ENCODE measurements around the gene NUBP2.
A peak's percentile ranks its signal among the peaks of the same experiment; 100 is the strongest.

NUBP2 gene

DNA sequence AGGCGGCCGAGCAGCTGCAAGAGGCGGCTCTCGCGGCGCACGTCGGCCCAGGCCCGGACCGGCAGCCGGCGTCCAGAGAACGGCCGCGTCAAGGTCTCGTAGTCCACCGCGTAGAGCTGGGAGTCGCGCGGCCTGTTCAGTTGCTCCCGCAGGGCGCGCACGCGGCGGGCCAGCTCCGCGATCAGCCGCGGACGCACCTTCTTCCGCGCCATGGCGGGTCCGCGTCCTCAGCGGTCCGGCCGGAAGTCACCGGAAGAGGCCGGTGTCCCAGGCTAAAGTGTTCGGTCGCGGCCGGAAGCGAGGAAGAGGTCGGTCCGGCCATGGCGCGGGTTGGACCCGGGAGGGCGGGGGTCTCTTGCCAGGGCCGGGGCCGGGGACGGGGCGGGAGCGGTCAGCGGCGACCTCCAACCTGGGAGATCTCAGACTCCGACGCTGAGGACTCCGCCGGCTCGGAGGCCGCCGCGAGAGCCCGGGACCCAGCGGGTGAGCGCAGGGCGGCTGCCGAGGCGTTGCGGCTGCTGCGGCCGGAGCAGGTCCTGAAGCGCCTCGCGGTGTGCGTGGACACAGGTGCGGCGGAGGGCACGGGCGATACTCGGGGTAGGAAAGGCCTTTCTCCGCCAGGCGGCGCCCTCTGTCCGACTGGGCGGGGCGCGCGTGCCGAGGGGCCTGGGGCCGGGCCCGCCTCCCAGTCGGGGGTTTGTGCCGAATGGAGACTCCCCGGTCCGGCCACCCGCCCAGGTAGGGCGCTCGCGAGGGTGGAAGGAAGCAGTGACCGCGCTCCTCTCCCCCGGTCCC is 9.7 kb upstream of the NUBP2 start, which contains the start of gene MRPS34:
Gene MRPS34, minus strand, starts transcription at position 227 of the 795 bp plus-strand sequence. Its CDS starts 15 bp downstream, at position 212.
- peaks cover 0 to 65% (median 29%) of the 10 kb centered on the region in 4 experiments for H3K36me3 ChIP-seq (ENCODE audit: control insufficient read depth in 4 of 4, insufficient read depth in 4 of 4, low read length in 3 of 4)
- POLR2A ChIA-PET = interaction anchor here (0.7 to 1.5 kb wide), 3 partner anchors 9 to 40 kb away, joined by 3 to 4 read pairs (median 3); partner anchors contain the start of genes NUBP2 and SPSB3
- H3K4me3 ChIP-seq (ENCODE audit: control insufficient read depth in 1 of 7, extremely low read depth in 1 of 7, insufficient read depth in 4 of 7, low read depth in 2 of 7, low read length in 6 of 7) = peak within 1 kb of the TSS; percentile 69 to 94 (median 84)
- 0% methylated on average over 101 of the region's 108 CpGs for WGBS (ENCODE audit: insufficient coverage)
- peak within 1 kb of the TSS; percentile 66 to 79 for H3K27ac ChIP-seq (ENCODE audit: insufficient read depth in 1 of 2, low read depth in 1 of 2, low read length in 2 of 2, poor library complexity in 1 of 2, severe bottlenecking in 2 of 2)
- H3K9me3 ChIP-seq (ENCODE audit: control extremely low read depth in 1 of 5, control insufficient read depth in 4 of 5, insufficient read depth in 2 of 5, low read depth in 1 of 5, low read length in 4 of 5) = no peaks in the 10 kb centered on the region
- DNase-seq = peak; percentile 82 to 87 (median 85)
- peaks cover 5 to 34% (median 32%) of the 10 kb centered on the region in 4 experiments for H3K4me1 ChIP-seq (ENCODE audit: control extremely low read depth in 1 of 4, control insufficient read depth in 4 of 4, insufficient read depth in 4 of 4, low read length in 3 of 4)
- CTCF ChIA-PET = interaction anchor here (0.6 to 2.3 kb wide), 6 partner anchors 9 to 49 kb away, joined by 3 to 10 read pairs (median 4); partner anchors contain the start of genes NUBP2 and SPSB3
- H3K27me3 ChIP-seq (replicated peaks in 2 of 5; ENCODE audit: control insufficient read depth in 4 of 5, insufficient read depth in 5 of 5, low read length in 4 of 5) = no peaks in the 10 kb centered on the region

GRCh38 chr16:1773703-1774447 is 8.9 kb upstream of the NUBP2 start:
- Histone ChIP-seq H3K4me3 (ENCODE audit: control insufficient read depth in 1 of 7, extremely low read depth in 1 of 7, insufficient read depth in 4 of 7, low read depth in 2 of 7, low read length in 6 of 7) (peak overlapping the region; percentile 69 to 94 (median 84)), H3K27ac (ENCODE audit: insufficient read depth in 1 of 2, low read depth in 1 of 2, low read length in 2 of 2, poor library complexity in 1 of 2, severe bottlenecking in 2 of 2) (peak overlapping the region; percentile 66 to 79), H3K4me1 (ENCODE audit: control extremely low read depth in 1 of 4, control insufficient read depth in 4 of 4, insufficient read depth in 4 of 4, low read length in 3 of 4) (peaks cover 5 to 34% (median 32%) of the 10 kb centered on the region in 4 experiments), H3K9me3 (ENCODE audit: control extremely low read depth in 1 of 5, control insufficient read depth in 4 of 5, insufficient read depth in 2 of 5, low read depth in 1 of 5, low read length in 4 of 5) (no peaks in the 10 kb centered on the region), H3K27me3 (replicated peaks in 2 of 5; ENCODE audit: control insufficient read depth in 4 of 5, insufficient read depth in 5 of 5, low read length in 4 of 5) (no peaks in the 10 kb centered on the region), H3K36me3 (ENCODE audit: control insufficient read depth in 4 of 4, insufficient read depth in 4 of 4, low read length in 3 of 4) (peaks cover 0 to 64% (median 27%) of the 10 kb centered on the region in 4 experiments)
- WGBS (ENCODE audit: insufficient coverage) = 12% methylated on average over 37 of the region's 45 CpGs
- ChIA-PET CTCF (interaction anchor here (1.0 to 2.3 kb wide), 5 partner anchors 8 to 153 kb away, joined by 3 to 10 read pairs (median 4); partner anchors contain the start of genes NUBP2 and SPSB3), POLR2A (interaction anchor here (0.6 to 1.1 kb wide), 2 partner anchors 8 to 96 kb away, joined by 3 read pairs; partner anchors contain the start of gene JPT2)
- peak in 2 of 3 donors; percentile 15 to 41 for DNase-seq

GRCh38 chr16:1774448-1774780 is 8.3 kb upstream of the NUBP2 start:
- 92% methylated on average over 7 of the region's 7 CpGs for WGBS (ENCODE audit: insufficient coverage)
- H3K4me1 ChIP-seq (ENCODE audit: control extremely low read depth in 1 of 4, control insufficient read depth in 4 of 4, insufficient read depth in 4 of 4, low read length in 3 of 4) = peaks cover 5 to 34% (median 32%) of the 10 kb centered on the region in 4 experiments
- peaks cover 0 to 64% (median 29%) of the 10 kb centered on the region in 4 experiments for H3K36me3 ChIP-seq (ENCODE audit: control insufficient read depth in 4 of 4, insufficient read depth in 4 of 4, low read length in 3 of 4)
- ChIA-PET POLR2A (interaction anchor here (0.6 to 1.1 kb wide), 2 partner anchors 7 to 97 kb away, joined by 3 read pairs; partner anchors contain the start of gene JPT2), CTCF (interaction anchor here (1.0 to 2.3 kb wide), 5 partner anchors 8 to 152 kb away, joined by 3 to 10 read pairs (median 4); partner anchors contain the start of genes NUBP2 and SPSB3)
- no peaks in the 10 kb centered on the region for H3K27me3 ChIP-seq (replicated peaks in 2 of 5; ENCODE audit: control insufficient read depth in 4 of 5, insufficient read depth in 5 of 5, low read length in 4 of 5)
- no peaks in the 10 kb centered on the region for H3K9me3 ChIP-seq (ENCODE audit: control extremely low read depth in 1 of 5, control insufficient read depth in 4 of 5, insufficient read depth in 2 of 5, low read depth in 1 of 5, low read length in 4 of 5)
- H3K27ac ChIP-seq (ENCODE audit: insufficient read depth in 1 of 2, low read depth in 1 of 2, low read length in 2 of 2, poor library complexity in 1 of 2, severe bottlenecking in 2 of 2) = no peak overlapping the region
- DNase-seq = no peak
- H3K4me3 ChIP-seq (ENCODE audit: control insufficient read depth in 1 of 7, extremely low read depth in 1 of 7, insufficient read depth in 4 of 7, low read depth in 2 of 7, low read length in 6 of 7) = peak overlapping the region in 5 of 7 experiments; percentile 34 to 94 (median 88)

DNA sequence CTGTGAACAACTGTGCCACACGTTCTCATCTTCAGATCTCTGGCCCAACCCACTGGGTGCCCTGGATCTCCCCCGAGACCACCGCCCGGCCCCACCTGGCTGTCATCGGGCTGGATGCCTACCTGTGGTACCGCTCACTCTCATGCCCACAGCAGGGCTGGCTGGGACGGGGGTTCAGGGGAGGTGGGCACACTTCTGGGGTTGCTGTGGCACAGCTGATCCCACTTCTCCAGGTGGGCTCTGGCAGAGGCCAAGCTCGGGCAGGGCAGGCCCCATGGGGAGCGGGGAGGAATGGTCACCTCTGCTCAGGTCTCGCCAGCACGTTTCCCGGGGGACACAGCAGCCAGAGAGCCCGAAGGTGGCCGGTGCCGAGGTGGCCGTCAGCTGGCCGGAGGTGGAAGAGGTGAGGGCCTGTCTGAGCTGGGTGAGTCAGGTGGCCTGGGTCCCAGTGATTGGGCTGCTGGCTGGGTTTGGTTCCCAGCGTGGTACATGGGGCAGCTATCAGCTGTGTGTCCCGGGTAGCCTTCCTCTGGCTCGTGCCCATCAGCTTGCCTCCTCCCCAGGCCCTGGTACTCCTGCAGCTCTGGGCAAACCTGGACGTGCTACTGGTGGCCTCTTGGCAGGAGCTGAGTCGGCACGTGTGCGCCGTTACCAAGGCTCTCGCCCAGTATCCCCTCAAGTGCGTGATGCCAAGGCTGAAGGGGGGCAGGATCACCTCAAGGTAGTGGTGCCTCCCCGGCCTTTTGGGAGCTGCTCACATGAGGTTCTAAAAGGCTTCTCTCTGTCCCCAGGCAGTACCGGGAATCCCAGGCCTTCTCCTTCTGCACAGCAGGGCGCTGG is 7.5 kb upstream of the NUBP2 start:
- POLR2A ChIA-PET = interaction anchor here (0.6 kb wide), 1 partner anchor 25 kb away, joined by 3 read pairs; no protein-coding TSS in a partner anchor
- CTCF ChIA-PET = interaction anchor here (1.0 to 1.6 kb wide), 4 partner anchors 7 to 151 kb away, joined by 3 to 9 read pairs (median 4); partner anchors contain the start of genes NUBP2 and SPSB3
- peaks cover 0 to 64% (median 35%) of the 10 kb centered on the region in 4 experiments for H3K36me3 ChIP-seq (ENCODE audit: control insufficient read depth in 4 of 4, insufficient read depth in 4 of 4, low read length in 3 of 4)
- H3K9me3 ChIP-seq (ENCODE audit: control extremely low read depth in 1 of 5, control insufficient read depth in 4 of 5, insufficient read depth in 2 of 5, low read depth in 1 of 5, low read length in 4 of 5) = no peaks in the 10 kb centered on the region
- H3K4me1 ChIP-seq (ENCODE audit: control extremely low read depth in 1 of 4, control insufficient read depth in 4 of 4, insufficient read depth in 4 of 4, low read length in 3 of 4) = peaks cover 5 to 32% (median 31%) of the 10 kb centered on the region in 4 experiments
- WGBS (ENCODE audit: insufficient coverage) = 96% methylated on average over 29 of the region's 30 CpGs
- no peak overlapping the region for H3K4me3 ChIP-seq (ENCODE audit: control insufficient read depth in 1 of 7, extremely low read depth in 1 of 7, insufficient read depth in 4 of 7, low read depth in 2 of 7, low read length in 6 of 7)
- H3K27ac ChIP-seq (ENCODE audit: insufficient read depth in 1 of 2, low read depth in 1 of 2, low read length in 2 of 2, poor library complexity in 1 of 2, severe bottlenecking in 2 of 2) = no peak overlapping the region
- H3K27me3 ChIP-seq (replicated peaks in 2 of 5; ENCODE audit: control insufficient read depth in 4 of 5, insufficient read depth in 5 of 5, low read length in 4 of 5) = no peaks in the 10 kb centered on the region
- DNase-seq = no peak

DNA sequence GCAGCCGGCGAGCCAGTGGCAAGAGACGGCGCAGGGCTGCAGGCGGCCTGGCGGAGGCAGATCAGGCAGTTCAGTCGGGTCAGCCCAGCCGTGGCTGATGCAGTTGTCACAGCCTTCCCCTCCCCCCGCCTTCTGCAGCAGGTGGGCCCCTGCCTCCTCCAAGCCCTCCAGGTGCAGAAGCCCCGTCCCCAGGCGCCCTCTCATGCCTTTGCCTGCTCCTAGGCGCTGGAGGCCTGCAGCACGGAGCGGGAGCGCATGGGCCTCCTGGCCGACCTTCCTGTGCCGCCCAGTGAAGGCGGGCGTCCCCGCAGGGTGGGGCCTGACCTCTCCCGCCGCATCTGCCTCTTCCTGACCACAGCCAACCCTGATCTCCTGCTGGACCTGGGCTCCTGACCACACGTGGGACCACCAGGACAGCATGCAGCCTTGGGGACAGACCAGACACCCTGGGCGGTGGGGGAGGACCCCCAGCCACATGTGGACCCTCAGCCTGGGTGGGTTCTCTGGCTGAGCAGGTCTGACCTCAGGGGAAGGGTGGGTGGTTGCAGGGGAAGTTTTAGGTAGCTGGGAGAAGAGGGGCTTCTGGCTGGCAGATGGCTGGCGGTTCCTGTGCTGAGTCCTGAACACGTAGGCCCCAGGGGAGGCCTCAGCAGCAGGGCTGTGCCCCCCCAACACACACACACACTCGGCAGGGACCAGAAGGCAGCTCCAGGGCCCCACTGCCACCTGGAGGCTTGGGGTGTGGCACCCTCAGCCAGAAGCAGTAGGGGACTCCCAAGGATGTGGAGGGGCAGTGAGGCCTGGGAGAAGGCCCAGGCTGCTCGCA is 6.7 kb upstream of the NUBP2 start:
- WGBS (ENCODE audit: insufficient coverage) = 90% methylated on average over 24 of the region's 28 CpGs
- no peak for DNase-seq
- Histone ChIP-seq H3K4me1 (ENCODE audit: control extremely low read depth in 1 of 4, control insufficient read depth in 4 of 4, insufficient read depth in 4 of 4, low read length in 3 of 4) (peaks cover 5 to 27% (median 27%) of the 10 kb centered on the region in 4 experiments), H3K4me3 (ENCODE audit: control insufficient read depth in 1 of 7, extremely low read depth in 1 of 7, insufficient read depth in 4 of 7, low read depth in 2 of 7, low read length in 6 of 7) (no peak overlapping the region), H3K9me3 (ENCODE audit: control extremely low read depth in 1 of 5, control insufficient read depth in 4 of 5, insufficient read depth in 2 of 5, low read depth in 1 of 5, low read length in 4 of 5) (no peaks in the 10 kb centered on the region), H3K36me3 (ENCODE audit: control insufficient read depth in 4 of 4, insufficient read depth in 4 of 4, low read length in 3 of 4) (peaks cover 0 to 63% (median 41%) of the 10 kb centered on the region in 4 experiments), H3K27ac (ENCODE audit: insufficient read depth in 1 of 2, low read depth in 1 of 2, low read length in 2 of 2, poor library complexity in 1 of 2, severe bottlenecking in 2 of 2) (no peak overlapping the region), H3K27me3 (replicated peaks in 2 of 5; ENCODE audit: control insufficient read depth in 4 of 5, insufficient read depth in 5 of 5, low read length in 4 of 5) (no peaks in the 10 kb centered on the region)
- CTCF ChIA-PET = interaction anchor here (1.2 to 1.6 kb wide), 2 partner anchors 12 to 40 kb away, joined by 3 to 4 read pairs; no protein-coding TSS in a partner anchor
- POLR2A ChIA-PET = interaction anchor here (0.6 kb wide), 1 partner anchor 26 kb away, joined by 3 read pairs; no protein-coding TSS in a partner anchor

All from common myeloid progenitor, CD34-positive (primary cell).